Stomach (tissue), 4 donors: Measurements from ENCODE around the gene LHFPL6.

ENCODE experiments used
- CTCF ChIP-seq, 7 experiments: fragments of 450-650 bp in 4 of 7; fragments of 200-600 bp in 3 of 7; sonication (generic) in 3 of 7; IDR thresholded peaks; one replicate each; pipeline ENCODE4 v1.5.1; 2016 to 2019; ENCODE audit warnings: antibody characterized with exemption in 7 of 7, control low read depth in 2 of 7, mild to moderate bottlenecking in 1 of 7
- EP300 ChIP-seq: sonication (generic); formaldehyde crosslinking; IDR thresholded peaks from one replicate; pipeline ENCODE4 v1.6.1; 2017; ENCODE audit warnings: antibody characterized with exemption
- POLR2A ChIP-seq, 4 donors: fragments of 450-650 bp; IDR thresholded peaks; one replicate each; pipeline ENCODE4 v1.6.1; 2016; ENCODE audit warnings: antibody characterized with exemption in 4 of 4, control low read depth in 2 of 4, mild to moderate bottlenecking in 1 of 4, moderate library complexity in 1 of 4
- POLR2AphosphoS5 ChIP-seq, 3 donors: sonication (generic); formaldehyde crosslinking; IDR thresholded peaks; one replicate each; pipeline ENCODE4 v1.6.1; 2016; ENCODE audit warnings: antibody characterized with exemption in 3 of 3

DNA sequence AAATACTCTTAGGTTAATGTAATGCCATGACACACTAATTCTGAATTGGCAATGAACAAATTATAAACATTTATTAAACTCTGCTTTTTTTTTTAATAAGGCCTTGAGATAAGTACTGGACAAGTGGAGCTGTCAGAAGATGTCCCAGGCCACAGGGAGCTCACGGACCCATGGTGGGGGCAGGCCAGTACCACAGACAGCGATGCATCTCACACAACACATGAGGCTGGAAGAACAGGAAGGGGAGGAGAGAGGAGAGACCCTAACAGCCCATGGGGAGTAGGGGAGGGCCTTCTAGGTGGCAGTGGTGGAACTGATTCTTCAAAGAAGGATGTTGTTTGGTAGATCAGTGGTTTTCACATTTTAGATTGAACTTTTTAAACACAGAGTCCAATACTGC lies 128.4 kb downstream of the LHFPL6 start:
- TF ChIP-seq EP300 (no peak), CTCF (IDR thresholded peaks at IDR 0.05) (no peak), POLR2AphosphoS5 (IDR thresholded peaks at IDR 0.05) (no peak), POLR2A (IDR thresholded peaks at IDR 0.05) (no peak)
